Activated CD4-positive, CD25-positive, alpha-beta regulatory T cell treated with anti-CD3 and anti-CD28 coated beads, Interleukin-2, amount 50 U/mL, for 72 hours (primary cell): ENCODE data around the gene SNRK.
"Not testable (repeated sequence)": the region's sequence is repeated elsewhere in the genome, so short reads cannot be mapped to it uniquely, and the experiment has no call there.

Source experiments
- DNase-seq: peaks from one replicate; pipeline ENCODE4 v3.0.0; 2021

SNRK gene

GRCh38 chr3:43348350-43348749 lies 62.0 kb downstream of the SNRK start:
- DNase-seq: no peak

- DNase-seq: no peak
These were observed 62.7 kb downstream of the SNRK start for GRCh38 chr3:43348852-43349574.

GRCh38 chr3:43349716-43350115 lies 63.4 kb downstream of the SNRK start:
- DNase-seq: no peak

- DNase-seq: no peak
These were observed 67.1 kb downstream of the SNRK start for GRCh38 chr3:43353393-43353792.

GRCh38 chr3:43353923-43354670 lies 67.8 kb downstream of the SNRK start:
- DNase-seq: no peak

GRCh38 chr3:43356033-43356432 lies 69.7 kb downstream of the SNRK start:
- not testable (repeated sequence) for DNase-seq

GRCh38 chr3:43361077-43361476 lies 74.7 kb downstream of the SNRK start:
- no peak for DNase-seq

- DNase-seq: no peak
These were observed 75.8 kb downstream of the SNRK start for GRCh38 chr3:43362183-43362582.

GRCh38 chr3:43362961-43363360 lies 76.6 kb downstream of the SNRK start:
- DNase-seq: no peak

- DNase-seq: no peak
These were observed 77.4 kb downstream of the SNRK start for GRCh38 chr3:43363621-43364266.

GRCh38 chr3:43364494-43364893 lies 78.2 kb downstream of the SNRK start:
- DNase-seq: no peak

- DNase-seq: no peak
These were observed 78.6 kb downstream of the SNRK start for GRCh38 chr3:43364926-43365325.

- DNase-seq: no peak
These were observed 79.4 kb downstream of the SNRK start for GRCh38 chr3:43365601-43366305.

GRCh38 chr3:43366481-43366880 lies 80.1 kb downstream of the SNRK start:
- DNase-seq: no peak

GRCh38 chr3:43366885-43367284 lies 80.5 kb downstream of the SNRK start:
- no peak for DNase-seq

- DNase-seq: no peak
These were observed 83.3 kb downstream of the SNRK start for GRCh38 chr3:43369404-43370292.

- no peak for DNase-seq
These were observed 84.1 kb downstream of the SNRK start for GRCh38 chr3:43370293-43370980.

GRCh38 chr3:43371494-43371893 lies 85.2 kb downstream of the SNRK start:
- DNase-seq: no peak

GRCh38 chr3:43372007-43372740 lies 85.8 kb downstream of the SNRK start:
- no peak for DNase-seq

GRCh38 chr3:43372809-43373559 lies 86.6 kb downstream of the SNRK start:
- no peak for DNase-seq
